DND-41 (cell line): ENCODE data around the gene UVSSA.

Experiments used
- ATAC-seq: fragments of 200-7000 bp; cut with Tn5 transposase; 3 replicates; pipeline ENCODE4 v1.9.1; 2021; ENCODE audit warnings: low read depth; ENCODE audit not compliant: insufficient read depth
- DNase-seq: peaks from one replicate; pipeline ENCODE4 v3.0.0-alpha.2; 2020
- H2AFZ ChIP-seq: 2 replicates; pipeline ENCODE4 v1.6.0; 2012; ENCODE audit warnings: low read depth, low read length
- H3K27ac ChIP-seq: 2 replicates; pipeline ENCODE4 v1.5.1; 2012; ENCODE audit warnings: low read length, inconsistent platforms
- H3K27me3 ChIP-seq: fragments of 200-600 bp; sonication (generic); 2 replicates; pipeline ENCODE4 v1.6.0; 2012; ENCODE audit warnings: low read length, mild to moderate bottlenecking, inconsistent platforms; ENCODE audit not compliant: insufficient read depth, poor library complexity
- H3K36me3 ChIP-seq: 2 replicates; pipeline ENCODE4 v1.5.1; 2012; ENCODE audit warnings: low read length, inconsistent platforms; ENCODE audit not compliant: insufficient read depth
- H3K4me1 ChIP-seq: 2 replicates; pipeline ENCODE4 v1.5.1; 2012; ENCODE audit warnings: mild to moderate bottlenecking, low read length; ENCODE audit not compliant: insufficient read depth
- H3K4me2 ChIP-seq: 2 replicates; pipeline ENCODE4 v1.6.0; 2012; ENCODE audit warnings: mild to moderate bottlenecking, moderate library complexity, low read length, inconsistent platforms; ENCODE audit not compliant: insufficient read depth
- H3K4me3 ChIP-seq, 2 experiments: fragments of 200-600 bp in 1 of 2; shearing (Covaris generic) in 1 of 2; 2 replicates each; pipeline ENCODE4 v1.5.1; 2012 to 2016; ENCODE audit warnings: inconsistent platforms in 2 of 2, low read length in 2 of 2, mild to moderate bottlenecking in 2 of 2, low read depth in 1 of 2, moderate library complexity in 1 of 2
- H3K79me2 ChIP-seq: 2 replicates; pipeline ENCODE4 v1.6.0; 2012; ENCODE audit warnings: low read length, inconsistent platforms; ENCODE audit not compliant: insufficient read depth
- H3K9ac ChIP-seq: 2 replicates; pipeline ENCODE4 v1.6.0; 2012; ENCODE audit warnings: low read depth, mild to moderate bottlenecking, inconsistent platforms, low read length, moderate library complexity
- H3K9me3 ChIP-seq: 2 replicates; pipeline ENCODE4 v1.5.1; 2012; ENCODE audit warnings: low read length, moderate library complexity, mild to moderate bottlenecking, inconsistent platforms; ENCODE audit not compliant: insufficient read depth, severe bottlenecking
- H4K20me1 ChIP-seq: 2 replicates; pipeline ENCODE4 v1.6.0; 2012; ENCODE audit warnings: low read length; ENCODE audit not compliant: insufficient read depth
- EZH2 ChIP-seq: IDR thresholded peaks from 3 replicates; pipeline ENCODE4 v1.6.1; 2012; ENCODE audit warnings: borderline replicate concordance, low read depth, mild to moderate bottlenecking, moderate library complexity, low read length, inconsistent platforms; ENCODE audit not compliant: severe bottlenecking
- TF ChIP-seq, protein P1 (sequence below): IDR thresholded peaks from 2 replicates; pipeline ENCODE4 v1.5.1; 2012; ENCODE audit warnings: borderline replicate concordance, low read length, moderate library complexity, mild to moderate bottlenecking; ENCODE audit not compliant: poor library complexity, severe bottlenecking; ENCODE audit errors: extremely low read depth

UVSSA gene

DNA sequence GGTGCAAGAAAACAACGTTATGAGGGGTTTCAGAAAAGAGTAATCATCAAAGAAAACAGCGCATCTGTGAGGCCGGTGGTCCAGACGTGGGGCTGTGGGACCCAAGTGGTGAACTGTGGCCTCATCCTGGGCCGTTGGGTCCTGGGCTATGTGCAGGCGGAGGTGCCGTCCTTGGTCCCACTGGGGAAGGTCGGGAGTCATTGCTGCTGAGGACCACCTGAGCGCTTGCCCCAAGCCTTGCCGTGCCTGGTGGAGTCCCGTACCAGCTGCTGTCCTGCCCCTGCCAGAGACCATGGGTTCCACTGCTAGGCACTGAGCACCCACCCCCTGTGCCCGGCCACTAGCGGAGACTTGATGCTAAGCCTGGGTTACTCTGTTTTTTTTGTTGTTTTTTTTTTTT is 25.5 kb upstream of the UVSSA start:
- Histone ChIP-seq H2AFZ (no peak overlapping the region), H3K36me3 (peaks cover 81% of the 10 kb centered on the region), H3K9me3 (no peaks in the 10 kb centered on the region), H3K9ac (no peak overlapping the region), H3K4me2 (no peak overlapping the region), H3K79me2 (peaks cover 22% of the 10 kb centered on the region), H3K27ac (no peak overlapping the region), H4K20me1 (peaks cover 41% of the 10 kb centered on the region), H3K4me1 (no peaks in the 10 kb centered on the region), H3K4me3 (no peak overlapping the region), H3K27me3 (no peaks in the 10 kb centered on the region)
- DNase-seq (no peak), ATAC-seq (no peak)
- TF ChIP-seq EZH2: no peak
- TF ChIP-seq, protein P1, sequence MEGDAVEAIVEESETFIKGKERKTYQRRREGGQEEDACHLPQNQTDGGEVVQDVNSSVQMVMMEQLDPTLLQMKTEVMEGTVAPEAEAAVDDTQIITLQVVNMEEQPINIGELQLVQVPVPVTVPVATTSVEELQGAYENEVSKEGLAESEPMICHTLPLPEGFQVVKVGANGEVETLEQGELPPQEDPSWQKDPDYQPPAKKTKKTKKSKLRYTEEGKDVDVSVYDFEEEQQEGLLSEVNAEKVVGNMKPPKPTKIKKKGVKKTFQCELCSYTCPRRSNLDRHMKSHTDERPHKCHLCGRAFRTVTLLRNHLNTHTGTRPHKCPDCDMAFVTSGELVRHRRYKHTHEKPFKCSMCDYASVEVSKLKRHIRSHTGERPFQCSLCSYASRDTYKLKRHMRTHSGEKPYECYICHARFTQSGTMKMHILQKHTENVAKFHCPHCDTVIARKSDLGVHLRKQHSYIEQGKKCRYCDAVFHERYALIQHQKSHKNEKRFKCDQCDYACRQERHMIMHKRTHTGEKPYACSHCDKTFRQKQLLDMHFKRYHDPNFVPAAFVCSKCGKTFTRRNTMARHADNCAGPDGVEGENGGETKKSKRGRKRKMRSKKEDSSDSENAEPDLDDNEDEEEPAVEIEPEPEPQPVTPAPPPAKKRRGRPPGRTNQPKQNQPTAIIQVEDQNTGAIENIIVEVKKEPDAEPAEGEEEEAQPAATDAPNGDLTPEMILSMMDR: no peak

DNA sequence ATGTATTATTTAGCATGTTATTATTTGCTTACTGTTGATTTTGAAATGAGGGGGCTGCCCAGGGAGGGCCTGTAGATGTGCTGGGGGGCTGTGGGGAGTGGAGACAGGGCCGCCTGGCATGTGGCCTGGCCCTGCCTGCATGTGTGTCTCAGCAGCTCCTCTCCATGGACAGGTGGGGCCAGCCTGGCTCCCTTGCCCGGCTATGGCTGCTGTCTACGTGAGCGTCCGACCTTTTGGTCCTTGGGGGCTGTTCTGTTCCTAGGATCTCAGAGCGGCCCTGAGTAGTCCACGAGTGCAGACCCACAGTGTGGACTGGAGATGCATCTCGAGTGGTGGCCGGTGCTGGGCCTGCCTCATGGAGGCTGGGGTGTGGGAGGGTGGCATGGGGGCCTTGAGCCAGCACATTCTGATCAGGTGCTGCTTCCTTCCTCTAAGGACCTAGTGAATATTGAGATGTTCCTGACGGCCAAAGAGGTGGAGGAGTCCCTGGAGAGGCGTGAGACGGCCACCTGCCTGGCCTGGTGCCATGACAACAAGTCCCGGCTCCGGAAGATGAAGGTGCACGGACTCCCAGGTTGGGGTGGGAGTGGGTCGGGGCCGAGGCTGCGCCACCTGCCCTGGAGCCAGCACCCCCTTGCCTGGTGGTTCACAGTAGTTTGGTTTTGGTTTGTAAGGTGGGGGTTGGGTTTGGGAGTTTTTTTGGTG is 24.9 kb upstream of the UVSSA start:
- H3K9ac ChIP-seq: no peak overlapping the region
- TF ChIP-seq, protein P1: no peak
- no peak for TF ChIP-seq EZH2
- no peaks in the 10 kb centered on the region for H3K9me3 ChIP-seq
- H3K79me2 ChIP-seq: peaks cover 22% of the 10 kb centered on the region
- no peak for DNase-seq
- no peaks in the 10 kb centered on the region for H3K27me3 ChIP-seq
- no peaks in the 10 kb centered on the region for H3K4me1 ChIP-seq
- no peak overlapping the region for H2AFZ ChIP-seq
- H3K4me3 ChIP-seq: no peak overlapping the region
- ATAC-seq: no peak
- H3K27ac ChIP-seq: no peak overlapping the region
- peaks cover 40% of the 10 kb centered on the region for H4K20me1 ChIP-seq
- peaks cover 84% of the 10 kb centered on the region for H3K36me3 ChIP-seq
- H3K4me2 ChIP-seq: no peak overlapping the region

DNA sequence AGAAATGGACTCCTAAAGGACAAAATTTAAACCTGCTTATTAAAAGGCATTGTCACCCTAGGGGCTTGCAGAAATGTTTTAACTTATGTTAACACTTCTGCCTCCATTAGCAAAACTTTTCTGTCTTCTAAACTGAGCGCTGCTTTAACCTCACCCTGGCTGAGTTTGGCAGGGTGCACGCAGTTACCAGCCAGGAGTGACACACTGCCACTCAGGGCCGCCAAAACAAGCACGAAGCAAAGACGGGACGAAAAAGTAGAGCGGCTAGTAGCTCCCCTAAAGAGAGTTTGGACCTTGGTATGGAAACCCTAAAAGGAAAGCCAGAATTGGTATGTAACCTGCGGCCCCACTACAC is 23.8 kb upstream of the UVSSA start:
- Histone ChIP-seq H3K79me2 (peaks cover 20% of the 10 kb centered on the region), H2AFZ (no peak overlapping the region), H3K36me3 (peaks cover 84% of the 10 kb centered on the region), H3K9me3 (no peaks in the 10 kb centered on the region), H3K27me3 (no peaks in the 10 kb centered on the region), H3K9ac (no peak overlapping the region), H3K4me1 (no peaks in the 10 kb centered on the region), H4K20me1 (peaks cover 39% of the 10 kb centered on the region), H3K4me2 (no peak overlapping the region), H3K4me3 (no peak overlapping the region), H3K27ac (no peak overlapping the region)
- TF ChIP-seq, protein P1: no peak
- TF ChIP-seq EZH2: no peak
- DNase-seq (no peak), ATAC-seq (no peak)
